GM12878 (cell line): ENCODE results near the gene TRPT1. TPM values are rescaled to one million over a fixed set of nuclear protein-coding genes. Genes with fewer than 3 reads are reported as not detected.

Experiments
- ATAC-seq: fragments of 200-7000 bp; cut with Tn5 transposase; 3 replicates; pipeline ENCODE4 v1.9.1; 2020; ENCODE audit warnings: mild to moderate bottlenecking, moderate library complexity
- BruUV-seq: library from RNA; stranded (reverse); fragments of 400-500 nt; replicated peaks from 2 replicates; lab custom pipeline; 2021; lab: Mats Ljungman, UMichigan
- CTCF ChIA-PET: fragments of 300-600 bp; sonication (Branson Sonifier 250); formaldehyde crosslinking; extraction: SDS; loops from one replicate; lab custom pipeline; 2021; ENCODE audit warnings: inconsistent platforms; lab: Yijun Ruan, JAX
- POLR2A ChIA-PET: fragments of 350-600 bp; formaldehyde crosslinking; extraction: SDS; loops from one replicate; lab custom pipeline; 2021; ENCODE audit warnings: inconsistent platforms; lab: Charles Lee
- RAD21 ChIA-PET: fragments of 300-600 bp; sonication (Branson Sonifier 250); formaldehyde crosslinking; loops from one replicate; lab custom pipeline; 2023; ENCODE audit warnings: antibody characterized with exemption; ENCODE audit not compliant: unreplicated experiment; lab: Charles Lee
- SMC1A ChIA-PET: fragments of 300-600 bp; sonication (Branson Sonifier 250); formaldehyde crosslinking; loops from one replicate; lab custom pipeline; 2023; ENCODE audit not compliant: unreplicated experiment, uncharacterized antibody; lab: Charles Lee
- DNase-seq: peaks from one replicate; pipeline ENCODE4 v3.0.0-alpha.2; 2011; ENCODE audit warnings: low read depth, low spot score
- FAIRE-seq: peaks from 3 replicates; lab custom pipeline; 2011; peaks lifted over from hg19 to GRCh38; lab: Jason Lieb, UNC
- H2AFZ ChIP-seq: 2 replicates; pipeline ENCODE4 v1.6.0; 2011; ENCODE audit warnings: low read depth, low read length, control low read depth; ENCODE audit not compliant: control insufficient read depth
- H3K27ac ChIP-seq: 2 replicates; pipeline ENCODE4 v1.5.1; 2011; ENCODE audit warnings: control low read depth; ENCODE audit not compliant: control insufficient read depth, insufficient read depth
- H3K27me3 ChIP-seq, 2 experiments: replicated peaks in 1 of 2; 2 replicates each; pipeline versions ENCODE4 v1.6.0 to v1.6.1; 2011; ENCODE audit warnings: low read length in 1 of 2; ENCODE audit not compliant: control insufficient read depth in 2 of 2, insufficient read depth in 2 of 2
- H3K36me3 ChIP-seq, 2 experiments: 2 replicates each; pipeline ENCODE4 v1.5.1; 2011; ENCODE audit warnings: low read length in 1 of 2; ENCODE audit not compliant: control insufficient read depth in 2 of 2, insufficient read depth in 2 of 2
- H3K4me1 ChIP-seq: 2 replicates; pipeline ENCODE4 v1.6.1; 2011; ENCODE audit warnings: mild to moderate bottlenecking, low read length, moderate library complexity, mixed read lengths; ENCODE audit not compliant: control insufficient read depth, insufficient read depth
- H3K4me2 ChIP-seq: 2 replicates; pipeline ENCODE4 v1.6.0; 2011; ENCODE audit warnings: control low read depth; ENCODE audit not compliant: control insufficient read depth, insufficient read depth
- H3K4me3 ChIP-seq: fragments of 200-600 bp; sonication (generic); 2 replicates; pipeline ENCODE4 v1.5.1; 2016
- H3K79me2 ChIP-seq: 2 replicates; pipeline ENCODE4 v1.6.0; 2011; ENCODE audit warnings: low read length; ENCODE audit not compliant: control insufficient read depth, insufficient read depth
- H3K9ac ChIP-seq: 2 replicates; pipeline ENCODE4 v1.8.0; 2011; ENCODE audit warnings: low read length, control low read depth, mixed read lengths; ENCODE audit not compliant: control insufficient read depth, insufficient read depth
- H3K9me3 ChIP-seq: replicated peaks from 3 replicates; pipeline ENCODE4 v1.5.1; 2011; ENCODE audit warnings: mild to moderate bottlenecking, low read length; ENCODE audit not compliant: control insufficient read depth, insufficient read depth
- H4K20me1 ChIP-seq: 2 replicates; pipeline ENCODE4 v1.6.0; 2011; ENCODE audit not compliant: control insufficient read depth, insufficient read depth
- ATF7 ChIP-seq: fragments of 450-650 bp; IDR thresholded peaks from 2 replicates; pipeline ENCODE4 v1.6.1; 2016; ENCODE audit warnings: low read depth, mild to moderate bottlenecking
- BACH1 ChIP-seq: fragments of 450-650 bp; IDR thresholded peaks from 2 replicates; pipeline ENCODE4 v1.6.1; 2017; ENCODE audit warnings: mild to moderate bottlenecking, borderline replicate concordance
- CHD2 ChIP-seq: IDR thresholded peaks from 2 replicates; pipeline ENCODE4 v1.6.1; 2011; ENCODE audit warnings: low read depth, low read length, improper control_type of control experiment, borderline replicate concordance
- CREB1 ChIP-seq: IDR thresholded peaks from 2 replicates; pipeline ENCODE4 v1.6.1; 2012; ENCODE audit warnings: low read depth, mild to moderate bottlenecking, inconsistent platforms
- ESRRA ChIP-seq: IDR thresholded peaks from 2 replicates; pipeline ENCODE4 v1.6.1; 2012; ENCODE audit warnings: mild to moderate bottlenecking, low read length, improper control_type of control experiment
- ETV6 ChIP-seq, 2 experiments: fragments of 450-650 bp in 1 of 2; IDR thresholded peaks in 1 of 2; conservative IDR thresholded peaks in 1 of 2; 2 replicates each; pipeline ENCODE4 v1.6.1; 2014; ENCODE audit warnings: antibody characterized with exemption in 1 of 2, borderline replicate concordance in 1 of 2, low read depth in 1 of 2, mild to moderate bottlenecking in 1 of 2, moderate library complexity in 1 of 2
- IKZF2 ChIP-seq, 2 experiments: fragments of 450-650 bp; IDR thresholded peaks; 2 replicates each; pipeline ENCODE4 v1.6.1; 2017; ENCODE audit warnings: mild to moderate bottlenecking in 2 of 2, moderate library complexity in 2 of 2
- MLLT1 ChIP-seq: fragments of 450-650 bp; IDR thresholded peaks from 2 replicates; pipeline ENCODE4 v1.6.1; 2016; ENCODE audit warnings: mild to moderate bottlenecking
- MTA2 ChIP-seq: fragments of 450-650 bp; IDR thresholded peaks from 2 replicates; pipeline ENCODE4 v1.6.1; 2016; ENCODE audit warnings: low read depth, mild to moderate bottlenecking, moderate library complexity
- MXI1 ChIP-seq: fragments of 150-350 bp; IDR thresholded peaks from 2 replicates; pipeline ENCODE4 v1.6.1; 2011; ENCODE audit warnings: low read depth, mild to moderate bottlenecking, inconsistent platforms, low read length, improper control_type of control experiment
- MYB ChIP-seq: fragments of 150-350 bp; IDR thresholded peaks from 2 replicates; pipeline ENCODE4 v1.6.1; 2014; ENCODE audit warnings: mild to moderate bottlenecking, low read depth, low read length, borderline replicate concordance
- NR2F1 ChIP-seq: fragments of 450-650 bp; conservative IDR thresholded peaks from 2 replicates; pipeline ENCODE4 v1.6.1; 2017; ENCODE audit warnings: mild to moderate bottlenecking
- NRF1 ChIP-seq: conservative IDR thresholded peaks from 2 replicates; pipeline ENCODE4 v1.6.1; 2011; ENCODE audit warnings: mild to moderate bottlenecking, low read depth, low read length, improper control_type of control experiment
- RAD51 ChIP-seq: fragments of 450-650 bp; IDR thresholded peaks from 2 replicates; pipeline ENCODE4 v1.6.1; 2016; ENCODE audit warnings: moderate library complexity, mild to moderate bottlenecking, inconsistent platforms
- RUNX3 ChIP-seq: IDR thresholded peaks from 2 replicates; pipeline ENCODE4 v1.6.1; 2012; ENCODE audit warnings: low read length, inconsistent platforms
- SIN3A ChIP-seq: IDR thresholded peaks from 2 replicates; pipeline ENCODE4 v1.6.1; 2012; ENCODE audit warnings: low read depth, low read length, improper control_type of control experiment
- SMAD5 ChIP-seq: IDR thresholded peaks from 2 replicates; pipeline ENCODE4 v1.6.1; 2016; ENCODE audit warnings: antibody characterized with exemption, low read depth
- TCF3 ChIP-seq: IDR thresholded peaks from 2 replicates; pipeline ENCODE4 v1.6.1; 2012; ENCODE audit warnings: low read depth, mild to moderate bottlenecking, low read length, borderline replicate concordance; ENCODE audit not compliant: insufficient read depth
- YY1 ChIP-seq: IDR thresholded peaks from 2 replicates; pipeline ENCODE4 v1.6.1; 2011; ENCODE audit warnings: low read depth, mild to moderate bottlenecking, low read length
- ZBTB33 ChIP-seq: fragments of 450-650 bp; IDR thresholded peaks from 2 replicates; pipeline ENCODE4 v1.6.1; 2017; ENCODE audit warnings: mild to moderate bottlenecking
- WGBS: methylation state at CpG from one replicate; pipeline ENCODE4 v1.1.6; 2016; ENCODE audit warnings: low lambda C conversion rate; ENCODE audit not compliant: insufficient replicate concordance, insufficient coverage; ENCODE audit errors: missing lambda C conversion rate; 5-methylcytosine and 5-hydroxymethylcytosine counted together
- in situ Hi-C: fragments of 300-500 bp; cut with MboI; formaldehyde crosslinking; loops from 9 replicates; pipeline ENCODE4 v1.14.3; 2018; ENCODE audit warnings: mixed read lengths
- intact Hi-C: fragments of 100-400 bp; cut with micrococcal nuclease; formaldehyde crosslinking; loops from one replicate; pipeline ENCODE4 v1.14.2; 2022; ENCODE audit not compliant: unreplicated experiment
- polyA plus RNA-seq, 11 experiments: library from polyadenylated mRNA; depleted of rRNA in 4 of 11; unstranded in 6 of 11; stranded (reverse) in 5 of 11; fragments of >200 nt; fragmentation: Nextera tagmentation in 4 of 11; fragmentation: Illumina TruSeq in 1 of 11; extraction: Ambion mirVana in 4 of 11; extraction: Trizol in 1 of 11; gene quantifications; 1 replicate in 1 of 11; 2 replicates in 10 of 11; pipeline versions ENCODE4 v1.2.1 to v1.2.3, GENCODE V29; 2011 to 2016; ENCODE audit warnings: inconsistent platforms in 2 of 11, missing spikeins in 2 of 11, low read depth in 1 of 11
- total RNA-seq, 4 experiments: library from RNA; depleted of rRNA in 3 of 4; stranded (reverse); fragments of >200 nt in 3 of 4; fragmentation: Illumina TruSeq in 1 of 4; extraction: Trizol in 1 of 4; gene quantifications; 2 replicates each; pipeline versions ENCODE4 v1.2.1 to v1.2.3, GENCODE V29; 2013 to 2021

The TRPT1 gene
- total and polyA plus RNA-seq, 10 of the 15 experiments (the other 5 are each of a cell fraction or from before 2014, with no cell fraction given): 7.1 to 63.0 (median 31.4) TPM

- Histone ChIP-seq H3K27ac (peak overlapping the region; percentile 98), H3K9me3 (no peaks in the 10 kb centered on the region), H3K79me2 (peaks cover 39% of the 10 kb centered on the region), H3K36me3 (peaks cover 30 to 37% of the 10 kb centered on the region in 2 experiments), H3K4me3 (peak overlapping the region; percentile 74), H3K9ac (peak overlapping the region; percentile 95), H3K4me1 (peaks cover 26% of the 10 kb centered on the region), H3K4me2 (peak overlapping the region; percentile 76), H3K27me3 (no peaks in the 10 kb centered on the region), H2AFZ (peak overlapping the region; percentile 20), H4K20me1 (no peaks in the 10 kb centered on the region)
- WGBS: 2% methylated on average over 30 of the region's 30 CpGs
- in situ Hi-C loops (no loop called here), intact Hi-C loops (no loop called here)
- RAD21 ChIA-PET: interaction anchor here (0.9 to 6.6 kb wide), 13 partner anchors 10 to 110 kb away, joined by 3 to 125 read pairs (median 30); partner anchors contain the start of genes BAD, CATSPERZ, DNAJC4 and ESRRA
- peak; percentile 82 for ATAC-seq
- DNase-seq: peak; percentile 57
- CTCF ChIA-PET: interaction anchor here (1.0 to 9.7 kb wide), 15 partner anchors 9 to 124 kb away, joined by 4 to 238 read pairs (median 18); partner anchors contain the start of genes CATSPERZ, DNAJC4, ESRRA and FKBP2
- peak; percentile 93 for FAIRE-seq
- SMC1A ChIA-PET: interaction anchor here (0.7 to 5.5 kb wide), 13 partner anchors 8 to 110 kb away, joined by 3 to 98 read pairs (median 7); partner anchors contain the start of genes CATSPERZ, ESRRA, FKBP2 and NUDT22
- POLR2A ChIA-PET: interaction anchor here (0.6 to 5.8 kb wide), 22 partner anchors 9 to 1480 kb away, joined by 3 to 85 read pairs (median 10); partner anchors contain the start of genes BAD, CATSPERZ, CCDC88B and ESRRA
- TSS peak; percentile 97 for BruUV-seq
- TF ChIP-seq SIN3A (0 out of 2 replicates have a peak, but pooled peaks have one; percentile 38), IKZF2 (IDR thresholded peaks at IDR 0.05) (peak; percentile 57 to 79), SMAD5 (peak; percentile 70), MYB (no peak), TCF3 (peak; percentile 90), YY1 (peak; percentile 85), NRF1 (no peak), CREB1 (peak; percentile 76; the same call in 1 of the 2 replicates), RAD51 (0 out of 2 replicates have a peak, but pooled peaks have one; percentile 12), ETV6 (conservative IDR thresholded peaks at IDR 0.05 in 1 of 2, IDR thresholded peaks at IDR 0.05 in 1 of 2; ENCODE audit: borderline replicate concordance in 1 of 2, low read depth in 1 of 2) (peak in 1 of 2 experiments; percentile 85; a peak in 2 of 4 replicates), BACH1 (peak; percentile 42; the same call in 1 of the 2 replicates), MTA2 (peak; percentile 52; the same call in 1 of the 2 replicates), NR2F1 (peak; percentile 76), ESRRA (peak; percentile 48; the same call in 1 of the 2 replicates), RUNX3 (peak; percentile 73), MLLT1 (0 out of 2 replicates have a peak, but pooled peaks have one; percentile 50), CHD2 (peak; percentile 92), MXI1 (peak; percentile 74), ATF7 (peak; percentile 58), ZBTB33 (no peak)
These were observed 18.5 kb downstream of the TRPT1 start for GRCh38 chr11:64207256-64208085.
